H9 (cell line): Measurements from ENCODE around the gene MIEF1. TPM values are rescaled to one million over a fixed set of nuclear protein-coding genes. Genes with fewer than 3 reads are reported as not detected.

ENCODE experiments used
- DNase-seq: peaks from one replicate; pipeline ENCODE4 v3.0.0-alpha.2; 2017
- H2AFZ ChIP-seq: one replicate; pipeline ENCODE4 v1.6.1; 2013; ENCODE audit warnings: mild to moderate bottlenecking, low read length, control low read depth, moderate library complexity
- H2AK5ac ChIP-seq: 2 replicates; pipeline ENCODE4 v1.6.1; 2013; ENCODE audit warnings: low read length, control low read depth, mixed read lengths; ENCODE audit not compliant: insufficient read length
- H2BK120ac ChIP-seq: one replicate; pipeline ENCODE4 v1.6.1; 2013; ENCODE audit warnings: low read depth, mild to moderate bottlenecking, low read length, control low read depth, inconsistent platforms; ENCODE audit not compliant: poor library complexity, severe bottlenecking
- H2BK12ac ChIP-seq: 2 replicates; pipeline ENCODE4 v1.6.1; 2013; ENCODE audit warnings: low read length, control low read depth, mixed read lengths, low read depth; ENCODE audit not compliant: insufficient read length
- H2BK15ac ChIP-seq: 2 replicates; pipeline ENCODE4 v1.6.1; 2013; ENCODE audit warnings: low read depth, low read length, control low read depth
- H2BK20ac ChIP-seq: one replicate; pipeline ENCODE4 v1.6.1; 2013; ENCODE audit warnings: low read depth, mild to moderate bottlenecking, low read length, control low read depth, inconsistent platforms; ENCODE audit not compliant: poor library complexity, severe bottlenecking
- H2BK5ac ChIP-seq: 2 replicates; pipeline ENCODE4 v1.6.1; 2013; ENCODE audit warnings: low read length, control low read depth, mixed read lengths; ENCODE audit not compliant: insufficient read length
- H3K14ac ChIP-seq: 2 replicates; pipeline ENCODE4 v1.6.1; 2013; ENCODE audit warnings: low read length, control low read depth; ENCODE audit not compliant: insufficient read depth
- H3K18ac ChIP-seq: 2 replicates; pipeline ENCODE4 v1.6.1; 2013; ENCODE audit warnings: low read depth, mild to moderate bottlenecking, mixed read lengths, low read length, control low read depth; ENCODE audit not compliant: insufficient read length
- H3K23ac ChIP-seq: 2 replicates; pipeline ENCODE4 v1.6.1; 2013; ENCODE audit warnings: low read length, control low read depth, mixed read lengths, low read depth; ENCODE audit not compliant: insufficient read length
- H3K23me2 ChIP-seq: 2 replicates; pipeline ENCODE4 v1.6.1; 2013; ENCODE audit warnings: low read depth, mild to moderate bottlenecking, mixed read lengths, low read length, control low read depth; ENCODE audit not compliant: insufficient read length, poor library complexity, severe bottlenecking
- H3K27ac ChIP-seq: 2 replicates; pipeline ENCODE4 v1.5.1; 2013; ENCODE audit warnings: low read length, control low read depth, mixed read lengths, low read depth; ENCODE audit not compliant: insufficient read length
- H3K27me3 ChIP-seq: 2 replicates; pipeline ENCODE4 v1.6.1; 2013; ENCODE audit warnings: low read length, control low read depth, inconsistent platforms; ENCODE audit not compliant: insufficient read depth
- H3K4ac ChIP-seq: 2 replicates; pipeline ENCODE4 v1.6.1; 2013; ENCODE audit warnings: low read depth, mild to moderate bottlenecking, control low read depth, inconsistent platforms, low read length, moderate library complexity
- H3K4me1 ChIP-seq: 2 replicates; pipeline ENCODE4 v1.6.1; 2013; ENCODE audit warnings: low read length, control low read depth, inconsistent platforms; ENCODE audit not compliant: insufficient read depth
- H3K4me2 ChIP-seq: 2 replicates; pipeline ENCODE4 v1.6.1; 2013; ENCODE audit warnings: low read length, control low read depth, mixed read lengths; ENCODE audit not compliant: insufficient read length, insufficient read depth
- H3K56ac ChIP-seq: 2 replicates; pipeline ENCODE4 v1.6.1; 2013; ENCODE audit warnings: low read depth, mild to moderate bottlenecking, mixed read lengths, low read length, control low read depth; ENCODE audit not compliant: insufficient read length
- H3K79me1 ChIP-seq: 2 replicates; pipeline ENCODE4 v1.6.1; 2013; ENCODE audit warnings: low read depth, mild to moderate bottlenecking, moderate library complexity, low read length, control low read depth, inconsistent platforms; ENCODE audit not compliant: insufficient read depth, poor library complexity, severe bottlenecking
- H3K79me2 ChIP-seq: 2 replicates; pipeline ENCODE4 v1.6.1; 2013; ENCODE audit warnings: low read length, control low read depth, inconsistent platforms; ENCODE audit not compliant: insufficient read depth
- H3K9ac ChIP-seq: 2 replicates; pipeline ENCODE4 v1.6.1; 2013; ENCODE audit warnings: low read length, control low read depth, mixed read lengths; ENCODE audit not compliant: insufficient read length; ENCODE audit errors: extremely low read depth
- H3K9me3 ChIP-seq: one replicate; pipeline ENCODE4 v1.6.1; 2013; ENCODE audit warnings: low read depth, low read length, inconsistent platforms; ENCODE audit not compliant: control insufficient read depth
- H3T11ph ChIP-seq: one replicate; pipeline ENCODE4 v1.6.1; 2013; ENCODE audit warnings: mild to moderate bottlenecking, low read length, control low read depth, inconsistent platforms
- H4K20me1 ChIP-seq: one replicate; pipeline ENCODE4 v1.6.1; 2013; ENCODE audit not compliant: control insufficient read depth, insufficient read length, insufficient read depth
- H4K5ac ChIP-seq: 2 replicates; pipeline ENCODE4 v1.6.1; 2013; ENCODE audit warnings: low read depth, mild to moderate bottlenecking, mixed read lengths, low read length, control low read depth; ENCODE audit not compliant: insufficient read length
- H4K8ac ChIP-seq: replicated peaks from 2 replicates; pipeline ENCODE4 v1.6.1; 2013; ENCODE audit warnings: low read length, control low read depth, mixed read lengths, low read depth; ENCODE audit not compliant: insufficient read length
- H4K91ac ChIP-seq: 2 replicates; pipeline ENCODE4 v1.6.1; 2013; ENCODE audit warnings: low read depth, mild to moderate bottlenecking, moderate library complexity, mixed read lengths, low read length, control low read depth; ENCODE audit not compliant: insufficient read length
- H3K27ac Mint-ChIP-seq, 3 experiments: 2 replicates in 2 of 3; 3 replicates in 1 of 3; pipeline ENCODE4 v1.8.0; 2020 to 2021; ENCODE audit warnings: mixed read lengths in 3 of 3, mild to moderate bottlenecking in 1 of 3, moderate library complexity in 1 of 3
- H3K27me3 Mint-ChIP-seq: 2 replicates; pipeline ENCODE4 v1.8.0; 2021; ENCODE audit warnings: low read depth, mild to moderate bottlenecking, moderate library complexity, mixed read lengths
- H3K36me3 Mint-ChIP-seq, 3 experiments: 2 replicates in 2 of 3; 3 replicates in 1 of 3; pipeline ENCODE4 v1.8.0; 2020 to 2021; ENCODE audit warnings: low read depth in 3 of 3, mixed read lengths in 3 of 3; ENCODE audit not compliant: insufficient read depth in 1 of 3
- H3K4me1 Mint-ChIP-seq, 2 experiments: 2 replicates each; pipeline ENCODE4 v1.8.0; 2020; ENCODE audit warnings: mixed read lengths in 2 of 2
- H3K4me3 Mint-ChIP-seq, 2 experiments: 2 replicates in 1 of 2; 3 replicates in 1 of 2; pipeline ENCODE4 v1.8.0; 2020 to 2021; ENCODE audit warnings: mild to moderate bottlenecking in 2 of 2, mixed read lengths in 2 of 2, moderate library complexity in 1 of 2
- H3K9me3 Mint-ChIP-seq, 2 experiments: 2 replicates in 1 of 2; 3 replicates in 1 of 2; pipeline ENCODE4 v1.8.0; 2020; ENCODE audit warnings: mild to moderate bottlenecking in 2 of 2, mixed read lengths in 2 of 2, moderate library complexity in 1 of 2
- WGBS: extraction: QIAGEN DNeasy Blood & Tissue Kit; methylation state at CpG from one replicate; pipeline ENCODE4 v1.1.7; 2013; ENCODE audit warnings: missing lambda C conversion rate, low lambda C conversion rate, mixed read lengths; ENCODE audit not compliant: insufficient read length; ENCODE audit errors: extremely low coverage; 5-methylcytosine and 5-hydroxymethylcytosine counted together
- total RNA-seq: library from RNA; stranded (reverse); gene quantifications from 2 replicates; pipeline ENCODE4 v1.2.1, GENCODE V29; 2021
- TF ChIP-seq, protein P1 (sequence below): fragments of 200-600 bp; sonication (generic); conservative IDR thresholded peaks from 3 replicates; pipeline ENCODE4 v1.8.0; 2021; ENCODE audit warnings: antibody characterized with exemption, mild to moderate bottlenecking

Gene MIEF1
- total RNA-seq, 1 experiment from 2014 or later: 32.6 TPM

DNA sequence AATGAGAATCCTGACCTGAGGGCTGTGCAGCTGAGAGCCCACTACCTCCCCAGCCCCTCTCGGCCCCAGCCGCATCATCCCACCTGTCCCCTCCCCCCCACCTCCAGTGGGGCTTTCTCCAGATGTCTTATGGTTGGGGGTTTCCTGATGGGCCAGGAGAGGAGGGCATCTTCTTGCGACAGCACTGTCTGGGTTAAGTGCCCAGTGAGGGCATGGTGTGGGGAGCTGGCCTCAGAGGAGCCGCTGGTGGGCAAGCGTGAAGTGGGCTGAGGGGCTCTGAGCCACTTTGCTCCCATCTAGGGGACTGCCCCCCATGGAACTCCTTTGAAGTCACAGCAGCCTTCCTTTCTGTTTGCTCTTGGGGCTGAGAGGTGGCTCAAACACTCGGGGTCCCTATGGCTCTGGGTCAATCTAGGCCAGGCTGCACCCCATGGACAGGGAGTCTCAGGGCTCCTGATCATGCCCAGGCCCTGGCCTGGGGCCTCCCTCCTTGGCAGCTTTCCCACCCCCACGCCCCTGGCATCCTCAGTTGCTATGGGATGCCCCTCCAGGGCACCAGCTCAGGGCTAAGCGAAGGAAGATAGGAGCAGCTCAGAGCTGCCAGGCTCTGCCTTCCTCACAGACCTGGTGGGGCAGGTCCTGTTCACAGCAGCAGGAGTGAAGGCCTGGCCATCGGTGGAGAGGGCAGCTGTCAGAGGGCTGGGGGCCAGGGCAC is 11.0 kb upstream of the MIEF1 start:
- peaks cover 43% of the 10 kb centered on the region for H3K27me3 Mint-ChIP-seq
- Histone ChIP-seq H3K4me1 (no peaks in the 10 kb centered on the region), H3K79me2 (no peaks in the 10 kb centered on the region), H2AK5ac (no peak overlapping the region), H3K27me3 (no peaks in the 10 kb centered on the region), H2BK120ac (no peak overlapping the region), H2AFZ (no peak overlapping the region), H3K9ac (no peak overlapping the region), H3K14ac (no peak overlapping the region), H3K56ac (no peak overlapping the region), H4K8ac (no peak overlapping the region), H4K5ac (no peak overlapping the region), H3K4me2 (no peak overlapping the region), H2BK15ac (no peak overlapping the region), H3K4ac (no peak overlapping the region), H3T11ph (no peak overlapping the region), H3K23me2 (no peaks in the 10 kb centered on the region), H3K27ac (no peak overlapping the region), H4K20me1 (no peaks in the 10 kb centered on the region), H2BK12ac (no peak overlapping the region), H2BK20ac (no peak overlapping the region), H3K18ac (no peak overlapping the region), H3K23ac (no peak overlapping the region), H4K91ac (no peak overlapping the region), H2BK5ac (no peak overlapping the region), H3K79me1 (no peaks in the 10 kb centered on the region), H3K9me3 (no peaks in the 10 kb centered on the region)
- no CpG with 5 or more reads among the region's 9 CpGs for WGBS
- TF ChIP-seq, protein P1, sequence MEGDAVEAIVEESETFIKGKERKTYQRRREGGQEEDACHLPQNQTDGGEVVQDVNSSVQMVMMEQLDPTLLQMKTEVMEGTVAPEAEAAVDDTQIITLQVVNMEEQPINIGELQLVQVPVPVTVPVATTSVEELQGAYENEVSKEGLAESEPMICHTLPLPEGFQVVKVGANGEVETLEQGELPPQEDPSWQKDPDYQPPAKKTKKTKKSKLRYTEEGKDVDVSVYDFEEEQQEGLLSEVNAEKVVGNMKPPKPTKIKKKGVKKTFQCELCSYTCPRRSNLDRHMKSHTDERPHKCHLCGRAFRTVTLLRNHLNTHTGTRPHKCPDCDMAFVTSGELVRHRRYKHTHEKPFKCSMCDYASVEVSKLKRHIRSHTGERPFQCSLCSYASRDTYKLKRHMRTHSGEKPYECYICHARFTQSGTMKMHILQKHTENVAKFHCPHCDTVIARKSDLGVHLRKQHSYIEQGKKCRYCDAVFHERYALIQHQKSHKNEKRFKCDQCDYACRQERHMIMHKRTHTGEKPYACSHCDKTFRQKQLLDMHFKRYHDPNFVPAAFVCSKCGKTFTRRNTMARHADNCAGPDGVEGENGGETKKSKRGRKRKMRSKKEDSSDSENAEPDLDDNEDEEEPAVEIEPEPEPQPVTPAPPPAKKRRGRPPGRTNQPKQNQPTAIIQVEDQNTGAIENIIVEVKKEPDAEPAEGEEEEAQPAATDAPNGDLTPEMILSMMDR: no peak
- H3K36me3 Mint-ChIP-seq: peaks cover 0 to 6% (median 4%) of the 10 kb centered on the region in 3 experiments; a peak in 3 of 7 replicates
- peaks cover 0 to 3% of the 10 kb centered on the region in 2 experiments; a peak in 1 of 5 replicates for H3K9me3 Mint-ChIP-seq
- no peak for DNase-seq
- no peak overlapping the region for H3K4me3 Mint-ChIP-seq
- peaks cover 6 to 15% of the 10 kb centered on the region in 2 experiments for H3K4me1 Mint-ChIP-seq
- H3K27ac Mint-ChIP-seq: no peak overlapping the region
